ENCODE data around the gene ZFPM1.

The ZFPM1 gene

GRCh38 chr16:88498576-88499208 lies 45.6 kb downstream of the ZFPM1 start:
- no peaks in the 10 kb centered on the region for H3K9me3 ChIP-seq (ENCODE audit: control insufficient read depth in 2 of 2, low read length in 2 of 2)
- no peaks in the 10 kb centered on the region for H3K36me3 ChIP-seq (ENCODE audit: control insufficient read depth in 2 of 2, insufficient read depth in 2 of 2, low read length in 2 of 2)
- H3K4me3 ChIP-seq (ENCODE audit: low read length in 2 of 2) = no peak overlapping the region
- no peaks in the 10 kb centered on the region for H3K4me1 ChIP-seq (ENCODE audit: control insufficient read depth in 2 of 2, insufficient read depth in 2 of 2, low read length in 2 of 2)
- no peak overlapping the region for H3K27ac ChIP-seq (ENCODE audit: low read depth in 2 of 2, low read length in 2 of 2)
- H3K9ac ChIP-seq (ENCODE audit: low read depth in 1 of 2, low read length in 2 of 2) = no peak overlapping the region
- H3K27me3 ChIP-seq (ENCODE audit: control insufficient read depth in 2 of 2, insufficient read depth in 2 of 2, low read length in 2 of 2) = no peaks in the 10 kb centered on the region

- no peak overlapping the region for H3K4me3 ChIP-seq (ENCODE audit: low read length in 2 of 2)
- H3K4me1 ChIP-seq (ENCODE audit: control insufficient read depth in 2 of 2, insufficient read depth in 2 of 2, low read length in 2 of 2) = no peaks in the 10 kb centered on the region
Measured at GRCh38 chr16:88499292-88499691, 46.2 kb downstream of the ZFPM1 start.

GRCh38 chr16:88499836-88500251 lies 46.8 kb downstream of the ZFPM1 start:
- no peaks in the 10 kb centered on the region for H3K9me3 ChIP-seq (ENCODE audit: control insufficient read depth in 2 of 2, low read length in 2 of 2)

More at GRCh38 chr16:88499292-88499691, 46.2 kb downstream of the ZFPM1 start:
- Histone ChIP-seq H3K27ac (ENCODE audit: low read depth in 2 of 2, low read length in 2 of 2) (no peak overlapping the region), H3K9me3 (ENCODE audit: control insufficient read depth in 2 of 2, low read length in 2 of 2) (no peaks in the 10 kb centered on the region), H3K9ac (ENCODE audit: low read depth in 1 of 2, low read length in 2 of 2) (no peak overlapping the region), H3K36me3 (ENCODE audit: control insufficient read depth in 2 of 2, insufficient read depth in 2 of 2, low read length in 2 of 2) (no peaks in the 10 kb centered on the region), H3K27me3 (ENCODE audit: control insufficient read depth in 2 of 2, insufficient read depth in 2 of 2, low read length in 2 of 2) (no peaks in the 10 kb centered on the region)

GRCh38 chr16:88500255-88500661 lies 47.2 kb downstream of the ZFPM1 start:
- Histone ChIP-seq H3K9ac (ENCODE audit: low read depth in 1 of 2, low read length in 2 of 2) (no peak overlapping the region), H3K4me3 (ENCODE audit: low read length in 2 of 2) (no peak overlapping the region), H3K4me1 (ENCODE audit: control insufficient read depth in 2 of 2, insufficient read depth in 2 of 2, low read length in 2 of 2) (peaks cover 0 to 5% of the 10 kb centered on the region in 2 donors), H3K27ac (ENCODE audit: low read depth in 2 of 2, low read length in 2 of 2) (no peak overlapping the region), H3K27me3 (ENCODE audit: control insufficient read depth in 2 of 2, insufficient read depth in 2 of 2, low read length in 2 of 2) (no peaks in the 10 kb centered on the region), H3K9me3 (ENCODE audit: control insufficient read depth in 2 of 2, low read length in 2 of 2) (no peaks in the 10 kb centered on the region), H3K36me3 (ENCODE audit: control insufficient read depth in 2 of 2, insufficient read depth in 2 of 2, low read length in 2 of 2) (no peaks in the 10 kb centered on the region)

More at GRCh38 chr16:88499836-88500251, 46.8 kb downstream of the ZFPM1 start:
- H3K36me3 ChIP-seq (ENCODE audit: control insufficient read depth in 2 of 2, insufficient read depth in 2 of 2, low read length in 2 of 2) = no peaks in the 10 kb centered on the region
- no peaks in the 10 kb centered on the region for H3K27me3 ChIP-seq (ENCODE audit: control insufficient read depth in 2 of 2, insufficient read depth in 2 of 2, low read length in 2 of 2)
- H3K9ac ChIP-seq (ENCODE audit: low read depth in 1 of 2, low read length in 2 of 2) = no peak overlapping the region
- H3K27ac ChIP-seq (ENCODE audit: low read depth in 2 of 2, low read length in 2 of 2) = no peak overlapping the region
- no peak overlapping the region for H3K4me3 ChIP-seq (ENCODE audit: low read length in 2 of 2)
- peaks cover 0 to 3% of the 10 kb centered on the region in 2 donors for H3K4me1 ChIP-seq (ENCODE audit: control insufficient read depth in 2 of 2, insufficient read depth in 2 of 2, low read length in 2 of 2)

GRCh38 chr16:88502371-88502770 lies 49.3 kb downstream of the ZFPM1 start:
- Histone ChIP-seq H3K4me3 (ENCODE audit: low read length in 2 of 2) (no peak overlapping the region), H3K9me3 (ENCODE audit: control insufficient read depth in 2 of 2, low read length in 2 of 2) (no peaks in the 10 kb centered on the region), H3K27me3 (ENCODE audit: control insufficient read depth in 2 of 2, insufficient read depth in 2 of 2, low read length in 2 of 2) (no peaks in the 10 kb centered on the region), H3K4me1 (ENCODE audit: control insufficient read depth in 2 of 2, insufficient read depth in 2 of 2, low read length in 2 of 2) (peaks cover 0 to 6% of the 10 kb centered on the region in 2 donors), H3K36me3 (ENCODE audit: control insufficient read depth in 2 of 2, insufficient read depth in 2 of 2, low read length in 2 of 2) (no peaks in the 10 kb centered on the region), H3K9ac (ENCODE audit: low read depth in 1 of 2, low read length in 2 of 2) (no peak overlapping the region), H3K27ac (ENCODE audit: low read depth in 2 of 2, low read length in 2 of 2) (no peak overlapping the region)

GRCh38 chr16:88502776-88503280 lies 49.7 kb downstream of the ZFPM1 start:
- Histone ChIP-seq H3K9me3 (ENCODE audit: control insufficient read depth in 2 of 2, low read length in 2 of 2) (no peaks in the 10 kb centered on the region), H3K27ac (ENCODE audit: low read depth in 2 of 2, low read length in 2 of 2) (no peak overlapping the region)

GRCh38 chr16:88503374-88503770 lies 50.3 kb downstream of the ZFPM1 start:
- Histone ChIP-seq H3K4me3 (ENCODE audit: low read length in 2 of 2) (no peak overlapping the region), H3K9ac (ENCODE audit: low read depth in 1 of 2, low read length in 2 of 2) (no peak overlapping the region), H3K4me1 (ENCODE audit: control insufficient read depth in 2 of 2, insufficient read depth in 2 of 2, low read length in 2 of 2) (peaks cover 0 to 6% of the 10 kb centered on the region in 2 donors), H3K9me3 (ENCODE audit: control insufficient read depth in 2 of 2, low read length in 2 of 2) (no peaks in the 10 kb centered on the region), H3K36me3 (ENCODE audit: control insufficient read depth in 2 of 2, insufficient read depth in 2 of 2, low read length in 2 of 2) (no peaks in the 10 kb centered on the region), H3K27ac (ENCODE audit: low read depth in 2 of 2, low read length in 2 of 2) (no peak overlapping the region), H3K27me3 (ENCODE audit: control insufficient read depth in 2 of 2, insufficient read depth in 2 of 2, low read length in 2 of 2) (no peaks in the 10 kb centered on the region)

More at GRCh38 chr16:88502776-88503280, 49.7 kb downstream of the ZFPM1 start:
- peaks cover 0 to 6% of the 10 kb centered on the region in 2 donors for H3K4me1 ChIP-seq (ENCODE audit: control insufficient read depth in 2 of 2, insufficient read depth in 2 of 2, low read length in 2 of 2)
- no peaks in the 10 kb centered on the region for H3K36me3 ChIP-seq (ENCODE audit: control insufficient read depth in 2 of 2, insufficient read depth in 2 of 2, low read length in 2 of 2)
- H3K27me3 ChIP-seq (ENCODE audit: control insufficient read depth in 2 of 2, insufficient read depth in 2 of 2, low read length in 2 of 2) = no peaks in the 10 kb centered on the region
- H3K4me3 ChIP-seq (ENCODE audit: low read length in 2 of 2) = no peak overlapping the region
- H3K9ac ChIP-seq (ENCODE audit: low read depth in 1 of 2, low read length in 2 of 2) = no peak overlapping the region

- Histone ChIP-seq H3K36me3 (ENCODE audit: control insufficient read depth in 2 of 2, insufficient read depth in 2 of 2, low read length in 2 of 2) (no peaks in the 10 kb centered on the region), H3K4me3 (ENCODE audit: low read length in 2 of 2) (no peak overlapping the region), H3K9me3 (ENCODE audit: control insufficient read depth in 2 of 2, low read length in 2 of 2) (no peaks in the 10 kb centered on the region), H3K9ac (ENCODE audit: low read depth in 1 of 2, low read length in 2 of 2) (no peak overlapping the region), H3K4me1 (ENCODE audit: control insufficient read depth in 2 of 2, insufficient read depth in 2 of 2, low read length in 2 of 2) (peaks cover 0 to 8% of the 10 kb centered on the region in 2 donors), H3K27me3 (ENCODE audit: control insufficient read depth in 2 of 2, insufficient read depth in 2 of 2, low read length in 2 of 2) (no peaks in the 10 kb centered on the region), H3K27ac (ENCODE audit: low read depth in 2 of 2, low read length in 2 of 2) (no peak overlapping the region)
Measured at GRCh38 chr16:88503771-88504488, 50.9 kb downstream of the ZFPM1 start.

GRCh38 chr16:88504489-88505404 lies 51.7 kb downstream of the ZFPM1 start:
- no peaks in the 10 kb centered on the region for H3K36me3 ChIP-seq (ENCODE audit: control insufficient read depth in 2 of 2, insufficient read depth in 2 of 2, low read length in 2 of 2)
- H3K27ac ChIP-seq (ENCODE audit: low read depth in 2 of 2, low read length in 2 of 2) = peak overlapping the region; percentile 55 to 61
- H3K27me3 ChIP-seq (ENCODE audit: control insufficient read depth in 2 of 2, insufficient read depth in 2 of 2, low read length in 2 of 2) = no peaks in the 10 kb centered on the region
- peak overlapping the region in 1 of 2 donors; percentile 24 for H3K9ac ChIP-seq (ENCODE audit: low read depth in 1 of 2, low read length in 2 of 2)
- no peak overlapping the region for H3K4me3 ChIP-seq (ENCODE audit: low read length in 2 of 2)
- no peaks in the 10 kb centered on the region for H3K9me3 ChIP-seq (ENCODE audit: control insufficient read depth in 2 of 2, low read length in 2 of 2)
- peaks cover 0 to 15% of the 10 kb centered on the region in 2 donors for H3K4me1 ChIP-seq (ENCODE audit: control insufficient read depth in 2 of 2, insufficient read depth in 2 of 2, low read length in 2 of 2)

Data from mucosa of rectum (tissue), 2 donors.